ENCODE results near the gene TBRG4.

DNA sequence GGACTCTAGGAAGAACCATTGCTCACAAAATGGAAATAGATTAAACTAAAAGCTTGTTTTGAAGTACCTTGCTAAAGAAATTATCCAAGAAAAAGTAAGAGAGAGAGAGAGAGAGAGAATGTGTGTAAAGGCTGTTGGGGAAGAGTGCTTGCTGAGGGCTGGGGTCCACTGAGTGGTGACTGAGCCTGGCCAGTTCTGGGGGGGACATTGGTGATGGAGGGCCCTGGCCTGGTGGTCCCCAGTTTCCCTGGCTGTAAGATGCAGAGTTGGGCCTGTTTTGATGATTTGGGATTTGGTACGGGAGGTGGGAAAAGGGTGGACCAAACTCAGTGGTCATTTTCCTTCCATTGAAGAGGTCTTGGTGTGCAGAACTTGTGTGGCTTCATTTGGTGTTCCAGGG lies 47.0 kb upstream of the TBRG4 start:
- TF ChIP-seq POLR2A (IDR thresholded peaks at IDR 0.05) = no peak
- no peak for TF ChIP-seq CTCF (IDR thresholded peaks at IDR 0.05)
